PC-3 (cell line): ENCODE data around the gene GTF3A. TPM values are rescaled to one million over a fixed set of nuclear protein-coding genes. Genes with fewer than 3 reads are reported as not detected.

Source experiments
- ATAC-seq: fragments of 200-7000 bp; cut with Tn5 transposase; 2 replicates; pipeline ENCODE4 v1.9.1; 2020; ENCODE audit warnings: mild to moderate bottlenecking, moderate library complexity
- BruUV-seq: library from RNA; stranded (reverse); fragments of 400-500 nt; replicated peaks from 2 replicates; lab custom pipeline; 2021; lab: Mats Ljungman, UMichigan
- CTCF ChIA-PET: fragments of 300-600 bp; sonication (Branson Sonifier 250); formaldehyde crosslinking; loops from one replicate; lab custom pipeline; 2022; ENCODE audit warnings: antibody characterized with exemption; lab: Charles Lee
- POLR2A ChIA-PET: fragments of 300-600 bp; sonication (Branson Sonifier 250); formaldehyde crosslinking; loops from one replicate; lab custom pipeline; 2022; ENCODE audit warnings: antibody characterized with exemption; ENCODE audit not compliant: unreplicated experiment; lab: Charles Lee
- DNase-seq: peaks from one replicate; pipeline ENCODE4 v3.0.0-alpha.2; 2015
- H2AFZ ChIP-seq: fragments of 300-600 bp; sonication (generic); 2 replicates; pipeline ENCODE4 v1.6.0; 2016; ENCODE audit warnings: antibody characterized with exemption, low read length
- H3F3A ChIP-seq: fragments of 300-600 bp; sonication (generic); one replicate; pipeline ENCODE4 v1.6.0; 2017; ENCODE audit warnings: antibody characterized with exemption, low read length, control low read depth, mild to moderate bottlenecking; ENCODE audit not compliant: unreplicated experiment
- H3K27ac ChIP-seq: fragments of 300-600 bp; sonication (generic); 2 replicates; pipeline ENCODE4 v1.5.1; 2016; ENCODE audit warnings: mild to moderate bottlenecking, low read length
- H3K27me3 ChIP-seq: fragments of 300-600 bp; sonication (generic); 2 replicates; pipeline ENCODE4 v1.6.1; 2016; ENCODE audit warnings: low read length, mixed read lengths
- H3K36me3 ChIP-seq: fragments of 300-600 bp; sonication (generic); 2 replicates; pipeline ENCODE4 v1.6.1; 2016; ENCODE audit warnings: low read depth, mixed run types, low read length, mixed read lengths
- H3K4me1 ChIP-seq: fragments of 300-600 bp; sonication (generic); 2 replicates; pipeline ENCODE4 v1.5.1; 2016; ENCODE audit warnings: low read length; ENCODE audit not compliant: insufficient read depth
- H3K4me2 ChIP-seq: fragments of 300-600 bp; sonication (generic); 2 replicates; pipeline ENCODE4 v1.6.0; 2016; ENCODE audit warnings: low read length
- H3K4me3 ChIP-seq: fragments of 300-600 bp; sonication (generic); 2 replicates; pipeline ENCODE4 v1.5.1; 2016; ENCODE audit warnings: mild to moderate bottlenecking, low read length, mixed read lengths
- H3K79me2 ChIP-seq: fragments of 300-600 bp; sonication (generic); 2 replicates; pipeline ENCODE4 v1.6.1; 2017; ENCODE audit warnings: low read length, mixed read lengths
- H3K9ac ChIP-seq: fragments of 300-600 bp; sonication (generic); 2 replicates; pipeline ENCODE4 v1.6.0; 2016; ENCODE audit warnings: mild to moderate bottlenecking, low read length
- H3K9me2 ChIP-seq: fragments of 300-600 bp; sonication (generic); replicated peaks from 2 replicates; pipeline ENCODE4 v1.6.1; 2016; ENCODE audit warnings: mixed run types, low read length, mixed read lengths
- H3K9me3 ChIP-seq: fragments of 300-600 bp; sonication (generic); 2 replicates; pipeline ENCODE4 v1.6.1; 2016; ENCODE audit warnings: low read length, mixed read lengths
- H4K20me1 ChIP-seq: fragments of 300-600 bp; sonication (generic); 2 replicates; pipeline ENCODE4 v1.6.1; 2016; ENCODE audit warnings: low read length, mixed read lengths
- EZH2 ChIP-seq: fragments of 300-600 bp; sonication (generic); IDR thresholded peaks from one replicate; pipeline ENCODE4 v1.6.1; 2017; ENCODE audit warnings: antibody characterized with exemption, mild to moderate bottlenecking, low read length; ENCODE audit not compliant: unreplicated experiment
- EZH2phosphoT487 ChIP-seq: fragments of 300-600 bp; sonication (generic); IDR thresholded peaks from 2 replicates; pipeline ENCODE4 v1.6.1; 2018; ENCODE audit warnings: mild to moderate bottlenecking, antibody characterized with exemption, low read length, borderline replicate concordance
- intact Hi-C: fragments of 100-400 bp; cut with micrococcal nuclease; formaldehyde crosslinking; loops from 2 replicates; pipeline ENCODE4 v1.9.0; 2023
- total RNA-seq: library from RNA; depleted of rRNA; stranded (reverse); fragments of >200 nt; gene quantifications from 2 replicates; pipeline ENCODE4 v1.2.3, GENCODE V29; 2014; rRNA removed
- TF ChIP-seq, protein P1 (sequence below): fragments of 300-600 bp; sonication (generic); conservative IDR thresholded peaks from 2 replicates; pipeline ENCODE4 v1.5.1; 2017; ENCODE audit warnings: antibody characterized with exemption, low read depth, mild to moderate bottlenecking, low read length

Gene GTF3A
- total RNA-seq, 1 experiment from 2014 or later: 201 TPM

DNA sequence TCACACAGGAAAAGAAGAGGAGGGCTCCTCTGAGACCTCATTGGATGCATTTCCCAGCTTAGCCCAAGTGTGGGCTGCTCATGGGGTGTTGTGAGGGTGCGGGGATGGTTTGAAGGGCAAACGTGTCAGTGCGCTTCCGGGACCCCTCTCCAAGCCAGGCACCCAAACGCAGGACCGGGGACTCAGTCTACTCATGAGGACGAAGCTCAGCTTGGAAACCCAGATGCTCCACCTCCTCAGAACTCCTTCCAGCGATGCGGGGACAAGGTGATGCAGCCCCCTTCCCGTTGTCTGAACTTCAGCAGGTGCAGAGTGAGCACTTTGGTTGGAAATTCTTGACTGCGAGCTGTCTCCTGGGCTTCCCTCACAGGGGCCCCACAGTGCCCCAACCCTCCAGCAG lies 59.0 kb downstream of the GTF3A start:
- Histone ChIP-seq H3K9me2 (no peaks in the 10 kb centered on the region), H3K9ac (no peak overlapping the region), H3F3A (no peaks in the 10 kb centered on the region), H2AFZ (no peak overlapping the region), H3K4me3 (no peak overlapping the region), H3K36me3 (no peaks in the 10 kb centered on the region), H3K27ac (no peak overlapping the region), H3K4me1 (no peaks in the 10 kb centered on the region), H3K79me2 (no peaks in the 10 kb centered on the region), H4K20me1 (no peaks in the 10 kb centered on the region), H3K4me2 (no peak overlapping the region), H3K9me3 (no peaks in the 10 kb centered on the region), H3K27me3 (no peaks in the 10 kb centered on the region)
- intact Hi-C loops: no loop called here
- ATAC-seq: no peak
- CTCF ChIA-PET: interaction anchor here (0.6 kb wide), 1 partner anchor 345 kb away, joined by 3 read pairs; no protein-coding TSS in a partner anchor
- POLR2A ChIA-PET: no interaction called here
- TF ChIP-seq, protein P1, sequence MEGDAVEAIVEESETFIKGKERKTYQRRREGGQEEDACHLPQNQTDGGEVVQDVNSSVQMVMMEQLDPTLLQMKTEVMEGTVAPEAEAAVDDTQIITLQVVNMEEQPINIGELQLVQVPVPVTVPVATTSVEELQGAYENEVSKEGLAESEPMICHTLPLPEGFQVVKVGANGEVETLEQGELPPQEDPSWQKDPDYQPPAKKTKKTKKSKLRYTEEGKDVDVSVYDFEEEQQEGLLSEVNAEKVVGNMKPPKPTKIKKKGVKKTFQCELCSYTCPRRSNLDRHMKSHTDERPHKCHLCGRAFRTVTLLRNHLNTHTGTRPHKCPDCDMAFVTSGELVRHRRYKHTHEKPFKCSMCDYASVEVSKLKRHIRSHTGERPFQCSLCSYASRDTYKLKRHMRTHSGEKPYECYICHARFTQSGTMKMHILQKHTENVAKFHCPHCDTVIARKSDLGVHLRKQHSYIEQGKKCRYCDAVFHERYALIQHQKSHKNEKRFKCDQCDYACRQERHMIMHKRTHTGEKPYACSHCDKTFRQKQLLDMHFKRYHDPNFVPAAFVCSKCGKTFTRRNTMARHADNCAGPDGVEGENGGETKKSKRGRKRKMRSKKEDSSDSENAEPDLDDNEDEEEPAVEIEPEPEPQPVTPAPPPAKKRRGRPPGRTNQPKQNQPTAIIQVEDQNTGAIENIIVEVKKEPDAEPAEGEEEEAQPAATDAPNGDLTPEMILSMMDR: no peak
- TF ChIP-seq EZH2 (no peak), EZH2phosphoT487 (no peak)
- DNase-seq: no peak
- BruUV-seq: no TSS peak

Other genes with a start within 250 kb of the GTF3A start
- gene RPL21, start 173.1 kb upstream of the GTF3A start, total RNA-seq: 380 and 552 TPM in 2 replicates
- 43.3 and 59.7 TPM in 2 replicates for gene RASL11A, start 153.8 kb upstream of the GTF3A start, total RNA-seq
- 28.2 and 43.9 TPM in 2 replicates for gene MTIF3, start 25.9 kb downstream of the GTF3A start, total RNA-seq
- 5.8 and 6.0 TPM in 2 replicates for gene LNX2, start 195.9 kb downstream of the GTF3A start, total RNA-seq
- gene POLR1D, start 197.3 kb downstream of the GTF3A start, total RNA-seq: 97.2 and 97.9 TPM in 2 replicates